ENCODE measurements around the gene YOD1. TPM values are rescaled to one million over a fixed set of nuclear protein-coding genes. Genes with fewer than 3 reads are reported as not detected.

YOD1 gene
- total RNA-seq, 1 donor from 2014 or later, result 7.5 TPM

GRCh38 chr1:207073906-207074820 is 23.2 kb upstream of the YOD1 start:
- intact Hi-C loops (cut with micrococcal nuclease), result loop anchor here (10.0 kb wide), 1 partner anchor 139 kb away; no protein-coding TSS in a partner anchor

- intact Hi-C loops (cut with micrococcal nuclease), result loop anchor here (10.0 kb wide), 1 partner anchor 137 kb away; no protein-coding TSS in a partner anchor
Measured at GRCh38 chr1:207072233-207072632, 21.2 kb upstream of the YOD1 start.

- intact Hi-C loops (cut with micrococcal nuclease), result loop anchor here (10.0 kb wide), 1 partner anchor 137 kb away; no protein-coding TSS in a partner anchor
Measured at GRCh38 chr1:207071426-207071825, 20.4 kb upstream of the YOD1 start.

DNA sequence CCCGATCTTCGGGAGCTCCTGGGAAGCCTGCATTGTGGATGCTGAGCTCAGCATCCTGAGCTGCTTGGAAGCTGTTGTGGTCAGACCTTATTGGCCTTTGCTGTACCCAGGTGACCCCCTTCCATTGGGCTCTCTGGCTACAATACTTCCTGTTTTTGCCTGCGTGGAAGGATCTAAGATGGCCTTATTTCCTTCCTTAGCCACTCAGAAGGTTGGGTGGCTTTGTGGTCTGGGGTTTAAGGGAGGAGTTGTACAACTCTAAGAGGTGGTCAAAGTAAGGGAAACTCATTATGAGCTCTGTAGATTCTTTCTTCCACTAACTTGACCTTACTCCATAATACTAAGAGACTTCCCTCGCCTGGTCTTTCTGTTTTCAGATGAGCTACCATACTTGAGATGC is 19.8 kb upstream of the YOD1 start:
- intact Hi-C loops (cut with micrococcal nuclease), result loop anchor here (10.0 kb wide), 1 partner anchor 136 kb away; no protein-coding TSS in a partner anchor

- intact Hi-C loops (cut with micrococcal nuclease), result loop anchor here (10.0 kb wide), 1 partner anchor 135 kb away; no protein-coding TSS in a partner anchor
Measured at GRCh38 chr1:207069858-207070506, 19.0 kb upstream of the YOD1 start.

- intact Hi-C loops (cut with micrococcal nuclease), result no loop called here
Measured at GRCh38 chr1:207069061-207069460, 18.1 kb upstream of the YOD1 start.

- intact Hi-C loops (cut with micrococcal nuclease), result no loop called here
Measured at GRCh38 chr1:207067665-207068064, 16.7 kb upstream of the YOD1 start.

DNA sequence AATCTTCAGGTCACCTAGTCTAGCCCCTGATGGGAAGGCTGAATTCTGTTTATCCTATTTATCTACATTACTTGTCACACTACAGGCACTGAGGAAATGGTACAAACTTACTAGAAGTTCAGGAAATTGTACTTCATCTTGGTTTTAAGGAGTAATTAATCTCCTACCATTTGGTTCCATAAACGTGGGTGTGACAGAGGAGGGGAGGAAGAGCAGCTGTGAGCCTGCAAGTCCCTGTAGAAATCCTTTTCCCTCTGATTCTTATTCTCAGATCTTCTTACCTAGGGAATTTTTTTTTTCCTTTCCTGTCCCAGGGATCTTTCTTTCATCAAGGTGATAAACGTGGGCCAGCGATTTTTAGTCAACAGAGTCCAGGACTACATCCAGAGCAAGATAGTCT is 16.2 kb upstream of the YOD1 start:
- intact Hi-C loops (cut with micrococcal nuclease), result no loop called here

DNA sequence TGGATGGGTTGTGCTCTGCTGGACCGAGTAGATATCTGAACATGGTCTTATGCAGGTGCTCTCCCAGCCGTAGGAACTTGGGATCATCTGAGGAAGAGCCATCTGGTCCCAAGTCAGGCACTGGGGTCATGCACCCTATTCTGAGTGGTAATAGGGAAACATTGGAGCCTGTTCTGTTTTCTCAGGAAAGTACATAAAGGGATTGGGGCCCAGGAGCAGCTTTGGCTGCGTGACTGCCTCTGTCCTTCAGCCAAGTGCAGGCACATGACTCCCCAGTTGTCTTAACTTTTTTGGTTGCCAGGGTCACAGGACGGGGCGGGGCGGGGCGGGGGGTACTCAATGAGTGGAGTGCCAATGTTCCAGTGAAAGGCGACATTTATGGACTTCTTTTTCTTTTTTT is 13.6 kb upstream of the YOD1 start:
- intact Hi-C loops (cut with micrococcal nuclease), result no loop called here

DNA sequence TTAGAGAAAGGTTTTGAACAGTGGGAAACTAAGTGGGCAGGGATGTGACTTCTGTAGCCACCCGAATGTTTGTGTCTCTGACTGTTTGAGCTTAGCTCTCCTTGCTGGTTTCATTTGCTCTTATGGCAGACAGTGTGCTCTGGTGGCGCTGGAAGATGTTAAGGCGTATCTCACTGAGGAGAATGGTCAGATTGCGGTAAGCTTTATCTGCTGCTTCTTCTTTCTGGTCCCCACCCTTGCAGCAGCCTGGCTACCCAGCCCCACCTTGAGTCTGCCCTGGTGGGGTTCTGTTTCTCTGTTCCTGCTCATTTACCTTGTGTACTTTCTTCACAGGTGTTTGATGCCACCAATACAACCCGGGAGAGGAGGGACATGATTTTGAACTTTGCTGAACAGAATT is 12.0 kb upstream of the YOD1 start:
- intact Hi-C loops (cut with micrococcal nuclease), result no loop called here

DNA sequence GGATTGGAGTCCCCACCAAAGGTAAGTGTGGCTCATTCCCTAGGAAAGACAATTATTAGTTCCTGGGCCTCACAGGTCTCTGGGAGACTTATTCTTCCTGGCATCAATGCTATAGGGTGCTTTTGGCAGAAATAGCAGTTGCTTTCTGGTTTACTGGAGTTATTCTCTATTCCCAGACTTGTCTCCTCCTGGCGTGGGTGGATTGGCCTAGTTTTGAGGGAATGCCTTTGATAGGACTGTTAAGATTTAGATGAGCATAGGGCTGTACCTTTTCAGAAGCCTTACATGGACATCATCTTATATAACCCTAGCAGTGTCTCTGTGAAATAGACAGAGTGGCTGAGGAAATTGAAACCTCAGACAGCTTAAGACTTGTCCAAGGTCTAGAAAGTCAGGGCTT is 11.1 kb upstream of the YOD1 start:
- intact Hi-C loops (cut with micrococcal nuclease), result no loop called here

GRCh38 chr1:207060596-207060995 is 9.6 kb upstream of the YOD1 start:
- intact Hi-C loops (cut with micrococcal nuclease), result no loop called here

- intact Hi-C loops (cut with micrococcal nuclease), result loop anchor here (10.0 kb wide), 3 partner anchors 135 to 765 kb away; partner anchors contain the start of gene FCMR
Measured at GRCh38 chr1:207059881-207060280, 8.9 kb upstream of the YOD1 start.

DNA sequence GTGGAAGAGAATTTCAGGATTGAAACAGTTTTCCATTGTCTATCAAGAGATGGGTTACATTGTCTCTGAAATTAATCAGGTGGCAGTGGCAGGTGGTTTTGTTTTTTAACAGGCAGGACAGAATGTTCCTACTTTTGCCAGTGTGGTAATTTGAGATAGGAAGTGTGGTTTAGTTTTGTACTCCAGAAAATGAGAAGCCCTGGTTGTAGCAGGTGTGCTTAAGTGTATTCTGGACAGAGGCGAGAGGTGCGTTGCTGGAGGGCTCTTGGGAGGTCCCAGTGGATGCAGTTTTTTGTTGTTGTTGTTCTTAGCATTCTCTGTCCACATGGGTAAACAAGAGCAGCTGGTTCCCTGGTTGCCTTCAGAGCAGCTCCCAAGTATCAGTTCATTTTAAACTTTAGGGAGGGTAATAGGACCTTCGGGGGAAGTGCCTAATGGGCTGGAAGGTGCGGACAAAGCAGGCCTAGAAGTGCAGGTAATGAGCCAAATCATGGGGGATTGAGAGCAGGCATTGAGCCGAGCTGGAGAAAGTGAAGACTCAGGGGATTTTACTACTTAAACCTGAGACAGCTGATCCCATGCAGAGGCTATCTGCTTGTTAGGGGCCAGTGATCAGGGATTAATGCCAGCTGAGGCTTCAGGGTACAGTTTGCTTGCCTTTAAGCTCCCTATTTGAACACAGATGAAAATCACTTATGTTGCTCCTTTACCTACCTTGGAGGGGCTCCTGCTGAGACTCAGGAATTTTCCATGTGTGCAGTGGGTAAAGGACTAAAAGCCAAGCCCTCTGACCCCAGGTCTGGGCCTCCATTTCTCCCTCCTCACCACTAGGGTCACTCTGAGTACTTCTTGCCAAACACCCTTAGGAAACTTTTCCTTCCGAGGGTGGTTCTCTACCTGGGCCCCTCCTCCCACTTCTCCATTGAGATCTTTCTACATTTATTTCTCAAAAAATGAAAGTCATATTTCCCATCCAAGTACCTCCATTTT is 8.2 kb upstream of the YOD1 start:
- intact Hi-C loops (cut with micrococcal nuclease), result loop anchor here (10.0 kb wide), 3 partner anchors 134 to 766 kb away; partner anchors contain the start of gene FCMR

GRCh38 chr1:207058252-207058651 is 7.2 kb upstream of the YOD1 start:
- intact Hi-C loops (cut with micrococcal nuclease), result loop anchor here (10.0 kb wide), 3 partner anchors 133 to 767 kb away; partner anchors contain the start of gene FCMR

DNA sequence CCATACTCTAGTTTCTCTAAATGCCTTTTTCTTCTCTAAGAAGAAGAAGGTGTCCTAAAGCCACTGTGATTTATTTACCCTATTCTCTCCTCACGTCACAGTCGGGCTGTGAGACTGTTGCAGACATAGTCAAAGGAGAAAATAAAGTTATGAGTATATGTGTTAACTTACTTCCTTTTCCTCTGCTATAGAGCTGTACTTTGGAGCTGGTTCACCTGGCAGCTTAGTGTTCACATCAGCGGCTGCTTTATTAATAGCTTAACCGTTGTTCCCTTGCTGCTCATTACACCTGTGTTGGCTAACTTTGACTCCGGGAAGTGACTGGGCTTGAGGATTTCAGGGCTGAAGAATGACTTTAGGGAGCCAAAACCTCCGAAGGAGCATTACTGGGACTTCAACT is 5.7 kb upstream of the YOD1 start:
- intact Hi-C loops (cut with micrococcal nuclease), result loop anchor here (10.0 kb wide), 3 partner anchors 132 to 768 kb away; partner anchors contain the start of gene FCMR

GRCh38 chr1:207055386-207056001 is 4.5 kb upstream of the YOD1 start:
- intact Hi-C loops (cut with micrococcal nuclease), result loop anchor here (10.0 kb wide), 3 partner anchors 131 to 769 kb away; partner anchors contain the start of gene FCMR

DNA sequence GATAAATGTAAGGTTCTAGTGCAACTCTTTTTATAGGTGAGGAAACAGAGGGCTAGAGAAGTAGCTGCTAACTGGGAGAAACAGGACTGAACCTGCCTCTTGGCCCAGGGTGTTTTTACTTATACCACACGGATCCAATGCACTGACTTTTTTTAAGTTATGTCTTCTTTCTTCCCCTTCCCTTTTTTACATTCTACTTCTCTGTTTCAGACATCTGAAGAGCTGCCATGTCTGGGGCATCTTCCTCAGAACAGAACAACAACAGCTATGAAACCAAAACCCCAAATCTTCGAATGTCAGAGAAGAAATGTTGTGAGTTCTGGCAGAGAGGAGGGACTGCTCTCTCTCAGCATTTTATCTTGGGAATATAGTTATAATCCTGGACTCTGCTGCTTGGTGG is 3.5 kb upstream of the YOD1 start:
- intact Hi-C loops (cut with micrococcal nuclease), result loop anchor here (5.0 to 10.0 kb wide), 4 partner anchors 130 to 770 kb away; partner anchors contain the start of gene FCMR

GRCh38 chr1:207052911-207053769 is 2.1 kb upstream of the YOD1 start, which contains the start of gene PFKFB2:
PFKFB2 (plus strand) TSS chr1:207053275; CDS start chr1:207054718, 1,443 bp downstream.
- intact Hi-C loops (cut with micrococcal nuclease), result loop anchor here (5.0 to 10.0 kb wide), 4 partner anchors 128 to 772 kb away; partner anchors contain the start of gene FCMR
